ENCODE data around the gene KSR2.

Gene KSR2

GRCh38 chr12:117430246-117430645 lies 538.5 kb downstream of the KSR2 start:
- no peak for DNase-seq

DNA sequence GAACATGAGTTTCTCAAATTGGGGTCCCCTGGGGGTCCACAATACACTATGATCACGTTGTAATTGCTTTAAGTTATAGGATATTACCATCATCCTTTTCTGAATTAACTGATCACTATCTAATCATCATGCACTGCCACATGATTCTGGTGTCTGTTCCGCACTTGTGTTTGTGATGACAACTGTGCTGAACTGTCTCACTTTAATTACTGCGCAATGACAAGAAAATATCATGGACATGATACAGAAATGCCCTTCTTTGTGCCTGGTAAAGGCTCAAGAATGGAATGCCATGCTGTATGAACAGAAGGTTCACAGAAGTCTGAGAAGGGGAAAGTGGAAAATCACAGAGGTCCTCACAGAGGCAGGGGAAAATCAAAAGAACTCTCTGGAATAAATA lies 541.6 kb downstream of the KSR2 start:
- no peak for DNase-seq

- DNase-seq: no peak
Measured at GRCh38 chr12:117421987-117422386, 546.8 kb downstream of the KSR2 start.

- no peak for DNase-seq
Measured at GRCh38 chr12:117421068-117421752, 547.6 kb downstream of the KSR2 start.

GRCh38 chr12:117417004-117417403 lies 551.8 kb downstream of the KSR2 start:
- DNase-seq: no peak

- DNase-seq: no peak
Measured at GRCh38 chr12:117412465-117413188, 556.2 kb downstream of the KSR2 start.

DNA sequence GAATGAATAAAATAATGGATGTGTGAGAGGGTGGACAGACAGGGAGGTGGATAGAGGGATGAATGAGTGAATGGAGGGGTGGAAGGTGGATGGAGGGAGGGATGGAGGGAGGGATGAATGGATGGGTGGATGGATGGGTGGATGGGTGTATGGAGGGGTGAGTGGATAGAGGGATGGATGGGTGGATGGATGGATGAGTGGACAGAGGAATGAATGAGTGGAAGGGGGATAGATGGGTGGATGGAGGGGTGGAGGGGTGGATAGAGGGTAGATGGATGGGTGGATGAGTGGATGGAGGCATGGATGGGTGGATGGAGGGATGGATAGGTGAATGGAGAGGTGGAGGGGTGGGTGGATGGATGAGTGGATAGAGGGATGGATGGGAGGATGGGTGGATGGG lies 559.5 kb downstream of the KSR2 start:
- DNase-seq: no peak

DNA sequence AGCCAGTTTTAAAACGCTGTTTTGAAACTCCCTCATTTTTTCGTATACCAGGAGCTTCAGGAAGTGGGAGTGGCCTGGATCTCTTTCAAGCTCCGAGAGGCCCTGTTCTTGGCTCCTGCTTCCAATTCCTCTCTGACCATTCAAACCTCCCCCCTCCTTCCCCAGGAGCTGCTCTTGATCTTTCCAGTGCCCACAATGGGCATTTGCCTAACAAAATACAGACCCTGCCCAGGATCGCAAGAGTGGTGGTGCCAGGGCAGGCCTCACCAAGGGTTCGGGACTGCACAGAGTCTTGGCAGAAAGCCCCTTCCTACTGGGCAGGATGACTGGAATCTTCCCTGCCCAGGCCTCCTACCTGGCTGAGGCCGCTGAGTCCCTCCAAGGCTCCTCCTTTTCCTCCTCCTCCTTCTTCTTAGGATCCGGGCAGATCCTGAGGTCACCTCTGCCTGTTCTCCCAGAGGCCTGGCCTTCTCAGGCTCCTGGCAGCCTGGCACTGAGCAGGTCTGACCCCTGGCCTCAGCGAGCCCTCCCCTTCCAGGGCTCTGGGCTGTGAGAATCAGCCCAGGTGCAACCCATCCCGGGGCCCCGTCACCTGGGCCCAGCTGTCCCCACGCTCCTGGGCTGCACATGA lies 560.5 kb downstream of the KSR2 start:
- peak; percentile 3 for DNase-seq

DNA sequence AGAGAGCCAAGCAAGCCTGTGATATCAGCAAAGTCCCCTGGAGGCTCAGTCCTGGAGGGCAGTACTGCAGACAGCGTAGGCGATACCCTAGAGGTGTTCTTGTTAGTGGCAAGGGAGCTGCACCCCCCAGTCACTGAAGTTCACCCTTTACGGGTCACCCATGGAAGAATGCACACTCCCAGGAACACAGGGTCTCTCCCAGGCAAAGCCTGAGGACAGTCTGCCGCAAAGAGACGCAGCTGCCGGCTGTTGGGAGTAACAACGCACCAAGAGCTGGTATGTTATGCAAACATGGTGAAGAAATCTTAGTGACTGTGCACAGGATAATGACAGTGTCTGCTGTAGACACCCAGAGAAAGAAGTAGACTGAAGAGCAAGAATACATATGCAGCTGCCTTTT lies 563.9 kb downstream of the KSR2 start:
- no peak for DNase-seq

- no peak for DNase-seq
Measured at GRCh38 chr12:117404203-117404853, 564.5 kb downstream of the KSR2 start.

- DNase-seq: no peak
Measured at GRCh38 chr12:117403586-117404139, 565.1 kb downstream of the KSR2 start.
